ENCODE data around the gene DPP4. TPM values are rescaled to one million over a fixed set of nuclear protein-coding genes. Genes with fewer than 3 reads are reported as not detected.
A peak's percentile ranks its signal among the peaks of the same experiment; 100 is the strongest.

The DPP4 gene
- total and polyA plus RNA-seq, 7 donors, result 1.2 to 11.9 (median 6.9) TPM

- intact Hi-C loops (cut with DNase I), result loop anchor here (5.0 kb wide), 1 partner anchor 48 kb away; no protein-coding TSS in a partner anchor
- Histone ChIP-seq H3K27ac (no peak overlapping the region), H3K4me3 (peak overlapping the region in 3 of 4 donors; percentile 58 to 66 (median 62))
These were observed 549 bp upstream of the DPP4 start for GRCh38 chr2:162074632-162074895.

GRCh38 chr2:162072976-162073887 lies 783 bp downstream of the DPP4 start:
- WGBS, 2 donors, result 10 to 18% methylated on average over 37 of the region's 37 CpGs
- H3K36me3 ChIP-seq, result no peaks in the 10 kb centered on the region
- DNase-seq, result peak; percentile 66
- intact Hi-C loops (cut with DNase I), result loop anchor here (5.0 kb wide), 1 partner anchor 49 kb away; no protein-coding TSS in a partner anchor
- peak overlapping the region; percentile 51 to 66 (median 60) for H3K4me3 ChIP-seq
- H3K27ac ChIP-seq, result peak overlapping the region in 3 of 4 donors; percentile 43 to 58 (median 56)
- TF ChIP-seq, protein P1, sequence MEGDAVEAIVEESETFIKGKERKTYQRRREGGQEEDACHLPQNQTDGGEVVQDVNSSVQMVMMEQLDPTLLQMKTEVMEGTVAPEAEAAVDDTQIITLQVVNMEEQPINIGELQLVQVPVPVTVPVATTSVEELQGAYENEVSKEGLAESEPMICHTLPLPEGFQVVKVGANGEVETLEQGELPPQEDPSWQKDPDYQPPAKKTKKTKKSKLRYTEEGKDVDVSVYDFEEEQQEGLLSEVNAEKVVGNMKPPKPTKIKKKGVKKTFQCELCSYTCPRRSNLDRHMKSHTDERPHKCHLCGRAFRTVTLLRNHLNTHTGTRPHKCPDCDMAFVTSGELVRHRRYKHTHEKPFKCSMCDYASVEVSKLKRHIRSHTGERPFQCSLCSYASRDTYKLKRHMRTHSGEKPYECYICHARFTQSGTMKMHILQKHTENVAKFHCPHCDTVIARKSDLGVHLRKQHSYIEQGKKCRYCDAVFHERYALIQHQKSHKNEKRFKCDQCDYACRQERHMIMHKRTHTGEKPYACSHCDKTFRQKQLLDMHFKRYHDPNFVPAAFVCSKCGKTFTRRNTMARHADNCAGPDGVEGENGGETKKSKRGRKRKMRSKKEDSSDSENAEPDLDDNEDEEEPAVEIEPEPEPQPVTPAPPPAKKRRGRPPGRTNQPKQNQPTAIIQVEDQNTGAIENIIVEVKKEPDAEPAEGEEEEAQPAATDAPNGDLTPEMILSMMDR (IDR thresholded peaks at IDR 0.05), result no peak
- no peak for TF ChIP-seq POLR2A (IDR thresholded peaks at IDR 0.05)
- TF ChIP-seq POLR2AphosphoS5 (IDR thresholded peaks at IDR 0.05), result no peak
- no peak for TF ChIP-seq EP300 (IDR thresholded peaks at IDR 0.05)
- peaks cover 0 to 59% (median 37%) of the 10 kb centered on the region in 4 donors for H3K4me1 ChIP-seq
- H3K9me3 ChIP-seq, result no peaks in the 10 kb centered on the region
- H3K27me3 ChIP-seq, result no peaks in the 10 kb centered on the region

More at GRCh38 chr2:162074632-162074895, 549 bp upstream of the DPP4 start:
- Histone ChIP-seq H3K9me3 (peaks cover 0 to 7% (median 0%) of the 10 kb centered on the region in 4 donors), H3K36me3 (no peaks in the 10 kb centered on the region), H3K27me3 (no peaks in the 10 kb centered on the region), H3K4me1 (peaks cover 0 to 49% (median 32%) of the 10 kb centered on the region in 4 donors)
- no peak for DNase-seq
- no peak for TF ChIP-seq POLR2AphosphoS5 (IDR thresholded peaks at IDR 0.05)
- TF ChIP-seq EP300 (IDR thresholded peaks at IDR 0.05), result no peak
- WGBS, 2 donors, result 17 to 44% methylated on average over 2 of the region's 2 CpGs

GRCh38 chr2:162072181-162072702 lies 1.8 kb downstream of the DPP4 start:
- Histone ChIP-seq H3K4me1 (peaks cover 0 to 59% (median 37%) of the 10 kb centered on the region in 4 donors), H3K9me3 (no peaks in the 10 kb centered on the region), H3K36me3 (no peaks in the 10 kb centered on the region), H3K27ac (peak overlapping the region in 3 of 4 donors; percentile 43 to 58 (median 56)), H3K27me3 (no peaks in the 10 kb centered on the region), H3K4me3 (peak overlapping the region in 2 of 4 donors; percentile 58 to 66)
- no peak for DNase-seq
- TF ChIP-seq EP300 (IDR thresholded peaks at IDR 0.05), result no peak
- TF ChIP-seq, protein P1 (IDR thresholded peaks at IDR 0.05), result no peak
- TF ChIP-seq POLR2A (IDR thresholded peaks at IDR 0.05), result no peak
- no peak for TF ChIP-seq POLR2AphosphoS5 (IDR thresholded peaks at IDR 0.05)
- intact Hi-C loops (cut with DNase I), result loop anchor here (5.0 kb wide), 1 partner anchor 50 kb away; no protein-coding TSS in a partner anchor

DNA sequence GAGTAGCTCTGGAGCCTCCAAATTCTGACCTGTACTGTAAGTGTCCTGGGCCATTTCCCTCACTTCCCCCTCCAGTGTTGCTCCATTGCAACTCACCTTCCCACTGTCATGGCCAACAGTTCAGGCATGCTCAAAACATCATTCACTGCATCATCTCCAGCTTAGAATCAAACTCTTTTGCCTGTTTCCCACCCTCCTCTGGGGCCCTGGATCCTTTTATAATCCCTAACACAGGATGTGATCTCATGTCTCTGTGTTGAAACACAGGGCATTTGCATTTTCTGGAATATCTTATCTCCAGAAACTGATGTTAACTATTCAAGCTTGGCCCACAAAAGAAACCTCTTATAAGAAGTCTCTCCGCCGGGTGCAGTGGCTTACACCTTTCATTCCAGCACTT lies 3.0 kb downstream of the DPP4 start:
- Histone ChIP-seq H3K4me3 (no peak overlapping the region), H3K27ac (peak overlapping the region in 3 of 4 donors; percentile 4 to 64 (median 16))

More for the DNA sequence above, 3.0 kb downstream of the DPP4 start:
- intact Hi-C loops (cut with DNase I), result loop anchor here (5.0 kb wide), 1 partner anchor 51 kb away; no protein-coding TSS in a partner anchor
- no peak for DNase-seq
- TF ChIP-seq EP300 (IDR thresholded peaks at IDR 0.05) (no peak), POLR2AphosphoS5 (IDR thresholded peaks at IDR 0.05) (no peak), POLR2A (IDR thresholded peaks at IDR 0.05) (no peak)
- TF ChIP-seq, protein P1 (IDR thresholded peaks at IDR 0.05), result no peak
- WGBS, 2 donors, result 93 to 96% methylated on average over 2 of the region's 2 CpGs
- Histone ChIP-seq H3K9me3 (no peaks in the 10 kb centered on the region), H3K36me3 (no peaks in the 10 kb centered on the region), H3K27me3 (no peaks in the 10 kb centered on the region), H3K4me1 (peaks cover 0 to 59% (median 37%) of the 10 kb centered on the region in 4 donors)
